Renal pelvis (tissue), 4 donors: ENCODE results near the gene BRD7. TPM values are rescaled to one million over a fixed set of nuclear protein-coding genes. Genes with fewer than 3 reads are reported as not detected.
A peak's percentile ranks its signal among the peaks of the same experiment; 100 is the strongest.
"Not testable (repeated sequence)": the region's sequence is repeated elsewhere in the genome, so short reads cannot be mapped to it uniquely, and the experiment has no call there.

Experiments used
- DNase-seq: peaks from one replicate; pipeline ENCODE4 v3.0.0-alpha.2; 2013
- polyA plus RNA-seq, 3 donors: library from polyadenylated mRNA; unstranded; fragments of 120-200 nt; gene quantifications; one replicate each; pipeline ENCODE4 v1.2.1, GENCODE V29; 2013; ENCODE audit not compliant: insufficient read length in 3 of 3

The BRD7 gene
- polyA plus RNA-seq, 3 donors, result 101 to 116 (median 114) TPM

DNA sequence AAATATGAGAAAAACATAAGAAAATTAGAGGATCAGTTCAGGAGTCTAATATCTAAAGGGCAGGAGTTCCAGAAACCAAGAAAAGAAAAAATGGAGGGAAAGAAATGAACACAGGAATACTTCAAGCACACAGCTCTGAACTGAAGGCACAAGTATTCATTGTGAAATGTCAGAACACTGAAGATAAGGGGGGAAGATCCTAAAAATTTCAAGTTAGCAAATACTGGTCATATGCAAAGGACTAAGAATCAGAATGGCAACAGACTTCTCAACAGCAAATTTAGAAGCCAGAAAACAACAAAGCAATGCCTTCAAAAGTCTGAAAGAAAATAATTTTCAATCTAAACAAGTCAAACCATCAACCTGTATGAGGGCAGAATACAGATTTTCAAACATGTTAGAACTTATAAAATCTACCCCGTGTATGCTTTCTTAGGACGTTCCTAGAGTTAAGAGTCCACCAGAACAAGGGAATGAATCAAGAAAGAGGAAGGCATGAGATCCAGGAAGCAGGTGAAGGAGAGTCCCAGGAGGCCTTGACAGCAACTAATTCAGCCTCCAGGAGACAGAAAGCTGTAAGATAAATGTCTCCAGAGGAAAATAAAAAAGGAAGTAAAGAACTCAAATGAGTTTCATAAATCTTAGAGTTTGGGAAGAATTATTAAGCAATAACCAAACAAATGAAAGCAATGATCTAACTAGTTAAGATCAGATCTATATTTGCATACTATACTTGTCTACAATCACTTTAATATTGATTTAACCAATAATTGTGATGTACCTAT lies 2.8 kb downstream of the BRD7 start:
- no peak for DNase-seq

DNA sequence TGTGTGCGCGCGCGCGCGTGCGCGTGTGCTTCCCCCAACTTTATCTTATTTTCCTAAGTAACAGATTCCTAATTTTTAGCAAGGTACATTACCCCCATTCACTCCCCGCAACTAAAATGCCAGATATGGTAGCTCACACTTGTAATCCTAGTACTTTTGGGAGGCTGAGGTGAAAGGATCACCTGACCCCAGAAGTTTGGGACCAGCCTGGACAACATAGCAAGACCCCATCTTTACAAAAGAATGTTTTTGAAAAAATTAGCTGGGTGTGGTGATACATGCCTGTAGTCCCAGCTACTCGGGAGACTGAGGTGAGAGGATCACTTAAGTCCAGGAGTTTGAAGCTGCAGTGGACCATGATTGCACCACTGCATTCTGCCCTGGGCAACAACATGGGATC lies 5.1 kb downstream of the BRD7 start:
- no peak for DNase-seq

- no peak for DNase-seq
These were observed 8.0 kb downstream of the BRD7 start for GRCh38 chr16:50360779-50361178.

- DNase-seq, result no peak
These were observed 8.6 kb downstream of the BRD7 start for GRCh38 chr16:50360033-50360778.

DNA sequence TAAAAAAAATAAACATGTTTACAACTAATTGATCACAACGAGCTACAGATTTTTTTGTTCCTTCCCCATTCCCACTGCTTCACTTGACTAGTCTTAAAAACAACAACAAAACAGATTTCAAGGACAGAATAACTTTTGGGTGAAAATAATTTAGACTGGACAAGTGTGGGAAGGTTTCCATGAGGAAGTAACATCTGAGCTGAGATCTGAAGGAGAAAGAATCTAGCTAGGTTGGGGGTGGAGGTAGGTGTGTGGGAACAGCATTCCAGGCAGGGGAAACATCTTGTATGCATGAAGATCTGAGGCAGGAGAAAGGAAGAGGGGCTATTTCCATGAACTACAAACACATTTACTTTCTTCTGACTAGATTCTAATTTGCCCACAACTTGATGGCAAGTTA lies 9.2 kb downstream of the BRD7 start:
- DNase-seq, result no peak

DNA sequence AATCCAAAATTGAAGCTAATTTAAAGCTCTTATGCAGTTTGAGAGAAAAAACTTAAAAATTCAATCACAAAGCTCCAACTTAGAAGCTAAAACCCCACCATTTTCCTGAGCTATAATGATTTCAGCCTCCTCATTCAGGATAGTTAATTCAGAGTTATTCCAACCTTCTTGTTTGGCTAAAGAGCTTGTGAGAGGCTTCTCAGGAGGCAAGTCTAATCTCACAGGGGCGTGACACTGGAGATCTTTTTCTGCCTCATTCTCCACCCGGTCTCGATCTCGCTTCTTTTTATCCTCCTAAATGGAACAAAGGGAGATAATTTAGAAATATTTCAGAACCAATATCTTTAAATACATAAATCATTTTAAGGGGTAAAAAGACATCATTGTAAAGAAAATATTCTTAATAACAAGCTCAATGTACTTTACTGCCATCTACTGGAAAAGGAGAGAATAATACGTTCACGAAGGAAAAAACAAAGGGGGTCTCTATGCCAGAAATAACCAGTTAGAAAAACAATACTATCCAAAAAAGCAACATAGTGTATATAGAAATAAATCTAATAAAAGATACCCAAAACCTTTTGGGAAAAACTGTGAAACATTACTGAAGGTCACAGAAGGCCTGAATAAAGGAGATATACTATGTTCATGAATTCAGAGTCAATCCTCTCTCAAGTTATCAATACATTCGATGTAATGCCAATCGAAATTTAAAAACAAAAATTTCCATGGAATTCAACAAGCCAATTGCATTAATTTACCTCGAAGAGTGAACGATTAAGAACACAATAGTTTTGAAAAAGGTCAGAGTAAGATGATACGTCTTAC lies 13.9 kb downstream of the BRD7 start:
- peak; percentile 7 for DNase-seq

DNA sequence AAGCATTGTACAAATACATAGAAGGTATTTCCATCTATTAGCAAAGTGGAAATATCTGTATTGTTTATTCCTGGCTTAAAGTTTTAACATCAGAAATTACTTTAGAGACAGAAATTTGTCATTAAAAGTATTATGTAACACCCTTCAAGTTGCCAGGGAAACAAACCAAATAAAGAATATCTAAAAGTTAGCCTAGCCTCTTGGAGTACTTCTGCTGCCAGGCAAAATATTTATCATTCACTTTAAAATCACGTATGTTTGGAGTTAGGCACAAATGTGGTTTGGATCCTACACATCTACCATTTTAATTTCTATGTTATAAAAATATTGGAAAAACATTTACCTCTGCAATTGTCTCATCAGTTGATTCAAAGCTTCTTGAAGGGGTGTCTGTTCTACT lies 14.7 kb downstream of the BRD7 start:
- no peak for DNase-seq

DNA sequence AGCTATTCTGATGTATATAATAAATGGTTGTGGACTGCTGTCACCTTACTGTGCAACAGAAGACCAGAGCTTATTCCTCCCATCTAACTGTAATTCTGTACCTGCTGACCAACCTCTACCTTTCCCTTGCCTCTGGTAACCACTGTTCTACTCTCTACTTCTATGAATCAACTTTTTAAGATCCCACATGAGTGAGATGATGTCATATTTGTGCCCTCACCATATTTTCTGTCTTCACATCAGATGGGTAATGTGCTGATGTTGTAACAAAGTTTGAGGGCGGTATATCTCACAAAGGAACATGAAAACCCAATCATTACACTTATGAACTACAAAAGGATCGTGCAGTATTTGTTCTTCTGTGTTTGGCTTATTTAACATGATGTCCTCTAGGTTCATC lies 16.8 kb downstream of the BRD7 start:
- DNase-seq, result no peak

DNA sequence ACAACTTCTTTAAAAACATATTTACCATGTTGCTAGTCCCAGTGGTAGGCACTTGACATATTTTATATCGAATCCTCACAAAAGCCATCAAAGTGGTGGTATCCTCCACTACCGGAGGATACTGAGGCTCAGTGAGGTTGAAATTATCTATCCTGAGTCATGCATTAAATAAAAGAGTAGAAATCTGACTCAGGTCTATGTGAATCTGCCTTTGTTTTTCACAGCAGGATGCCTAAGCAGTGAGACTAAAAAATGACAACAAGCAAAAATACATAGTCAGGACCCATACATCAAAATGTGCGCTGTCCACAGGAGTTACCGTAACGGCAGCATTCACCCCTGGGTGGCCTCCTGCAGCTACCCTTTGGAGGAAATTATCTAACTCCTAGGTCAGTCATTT lies 17.7 kb downstream of the BRD7 start:
- no peak for DNase-seq

DNA sequence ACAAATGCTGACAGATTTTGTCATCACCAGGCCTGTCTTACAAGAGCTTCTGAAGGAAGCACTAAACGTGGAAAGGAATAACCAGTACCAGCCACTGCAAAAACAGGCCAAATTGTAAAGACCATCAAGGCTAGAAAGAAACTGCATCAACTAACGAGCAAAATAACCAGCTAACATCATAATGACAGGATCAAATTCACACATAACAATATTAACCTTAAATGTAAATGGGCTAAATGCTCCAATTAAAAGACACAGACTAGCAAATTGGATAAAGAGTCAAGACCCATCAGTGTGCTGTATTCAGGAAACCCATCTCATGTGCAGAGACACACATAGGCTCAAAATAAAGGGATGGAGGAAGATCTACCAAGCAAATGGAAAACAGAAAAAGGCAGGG lies 23.6 kb downstream of the BRD7 start:
- not testable (repeated sequence) for DNase-seq

GRCh38 chr16:50343566-50343965 lies 25.2 kb downstream of the BRD7 start:
- DNase-seq, result not testable (repeated sequence)

- no peak for DNase-seq
These were observed 28.2 kb downstream of the BRD7 start for GRCh38 chr16:50340578-50340977.

DNA sequence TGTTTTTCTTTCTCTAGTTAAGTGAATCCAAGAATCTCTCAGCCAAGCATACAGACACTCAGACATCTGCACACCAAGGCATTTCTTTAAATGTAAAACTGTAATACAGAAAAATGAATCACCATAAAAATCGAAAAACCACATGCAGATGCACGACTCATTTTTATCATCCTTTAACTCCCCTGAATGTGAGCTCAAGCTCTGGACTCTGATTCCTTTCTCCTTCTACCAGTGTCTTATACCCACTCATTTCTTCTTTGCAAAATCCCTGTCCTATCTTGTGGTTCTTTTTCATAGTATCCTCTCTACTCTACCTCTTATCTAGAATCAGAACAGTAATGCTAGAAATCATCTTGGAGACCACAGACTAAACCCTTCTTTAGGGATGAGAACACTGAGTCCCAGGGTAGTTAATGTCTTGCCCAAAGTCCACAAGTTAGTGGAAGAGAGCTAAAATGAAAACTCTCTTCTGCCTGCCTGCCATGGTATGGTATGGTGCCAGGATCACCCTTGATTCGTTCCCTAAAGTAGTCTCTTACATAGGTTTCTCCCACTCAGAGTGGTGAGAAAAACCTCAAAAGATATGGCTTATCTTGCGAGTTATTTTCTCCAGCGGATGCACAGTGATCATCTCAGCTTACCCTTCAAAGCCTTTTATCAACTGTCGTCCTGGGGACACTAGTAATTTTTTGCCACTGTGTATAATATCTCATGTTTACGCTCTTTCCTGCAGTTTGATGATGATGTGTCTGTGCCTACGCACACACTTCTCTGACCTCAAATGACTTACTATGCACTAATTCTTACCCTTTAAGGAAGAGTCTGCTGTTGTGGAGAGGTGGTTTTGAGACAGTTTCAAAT lies 30.2 kb downstream of the BRD7 start:
- no peak for DNase-seq

DNA sequence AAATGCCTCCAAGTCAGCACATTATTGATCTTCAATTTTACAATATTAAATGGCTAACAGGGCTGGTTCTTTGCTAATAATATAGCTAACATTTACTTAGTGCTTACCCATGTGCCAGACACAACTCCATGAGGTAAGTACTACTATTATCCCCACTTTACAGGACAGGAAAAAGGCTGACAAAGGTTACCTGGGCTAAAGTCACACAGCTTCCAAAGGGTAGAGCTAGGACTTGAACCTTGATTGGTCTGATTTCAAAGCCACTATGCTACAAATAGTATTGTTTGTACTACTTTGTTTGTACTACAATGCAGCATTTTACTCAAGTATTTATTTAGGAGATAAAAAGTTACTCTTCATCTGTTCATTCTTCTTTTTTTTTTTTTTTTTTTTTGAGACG lies 31.9 kb downstream of the BRD7 start:
- DNase-seq, result no peak

GRCh38 chr16:50335196-50335958 lies 33.4 kb downstream of the BRD7 start:
- no peak for DNase-seq

GRCh38 chr16:50334106-50334975 lies 34.4 kb downstream of the BRD7 start:
- no peak for DNase-seq

DNA sequence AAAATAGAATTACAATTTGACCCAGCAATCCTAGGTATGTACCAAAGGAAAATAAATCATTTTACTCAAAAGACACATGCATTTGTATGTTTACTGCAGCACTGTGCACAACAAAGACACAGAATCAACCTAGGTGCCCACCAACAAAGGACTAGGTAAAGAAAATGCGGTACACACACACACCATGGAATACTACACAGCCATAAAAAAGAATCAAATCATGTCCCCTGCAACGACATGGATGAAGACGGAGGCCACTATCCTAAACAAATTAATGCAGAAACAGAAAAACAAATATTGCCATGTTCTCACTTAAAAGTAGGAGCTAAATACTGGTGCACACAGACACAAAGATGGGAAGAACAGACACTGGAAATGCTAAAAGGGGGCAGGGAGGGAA lies 36.2 kb downstream of the BRD7 start:
- no peak for DNase-seq

- DNase-seq, result no peak
These were observed 37.2 kb downstream of the BRD7 start for GRCh38 chr16:50331570-50331969.

DNA sequence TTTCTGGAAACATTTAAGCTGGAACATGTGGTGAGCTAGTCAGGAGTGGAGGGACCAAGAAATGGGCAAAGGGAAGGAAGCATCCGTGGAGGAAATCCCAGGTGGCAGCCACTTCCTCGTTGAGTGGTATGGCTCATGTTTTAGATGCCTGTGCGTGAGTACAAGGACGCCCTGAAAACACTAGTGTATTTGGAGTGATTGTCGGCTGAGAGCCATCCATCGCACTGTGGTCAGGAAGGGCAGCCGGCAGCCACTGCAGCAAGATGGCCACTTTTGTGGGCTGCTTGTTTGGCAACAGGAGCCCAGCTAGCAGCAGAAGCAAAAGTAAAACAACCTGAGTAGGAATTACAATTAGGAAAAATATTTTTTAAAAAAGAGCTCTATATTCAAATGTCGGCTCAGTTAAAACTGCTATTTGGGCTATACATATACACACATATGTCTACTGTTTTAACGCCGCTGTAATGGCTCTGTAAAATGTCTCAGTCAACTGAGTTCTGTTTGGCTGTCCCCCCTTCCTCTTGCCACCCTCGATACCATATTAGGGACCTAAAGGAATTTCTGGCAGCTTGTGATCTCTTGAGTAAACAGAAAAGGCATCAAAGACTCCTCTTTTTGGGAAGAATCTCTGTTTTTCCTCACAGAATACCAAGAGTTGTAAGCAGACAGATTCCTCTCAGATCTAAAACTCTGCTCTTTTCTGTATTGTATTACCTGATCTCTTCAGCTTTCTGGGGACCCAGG lies 39.2 kb downstream of the BRD7 start:
- DNase-seq, result no peak
